Activated CD8-positive, alpha-beta memory T cell treated with anti-CD3 and anti-CD28 coated beads for 1 hour (primary cell): ENCODE data around the gene VAPA.

ENCODE experiments used
- DNase-seq, 2 donors: peaks; one replicate each; pipeline ENCODE4 v3.0.0-alpha.2; 2020; ENCODE audit warnings: low read depth in 1 of 2; ENCODE audit errors: extremely low read depth in 1 of 2

The VAPA gene

GRCh38 chr18:9913526-9914333 is at the start of gene VAPA:
VAPA (plus strand) TSS chr18:9914016; CDS start chr18:9914257, 241 bp downstream.
- DNase-seq, result peak; percentile 75 to 91

- no peak for DNase-seq
Measured at GRCh38 chr18:9865764-9866490, 47.9 kb upstream of the VAPA start.

GRCh38 chr18:9866627-9867026 is 47.2 kb upstream of the VAPA start:
- DNase-seq, result no peak

GRCh38 chr18:9867071-9867594 is 46.7 kb upstream of the VAPA start:
- DNase-seq, result no peak

GRCh38 chr18:9868857-9869714 is 44.7 kb upstream of the VAPA start:
- no peak for DNase-seq

- no peak for DNase-seq
Measured at GRCh38 chr18:9869715-9870430, 43.9 kb upstream of the VAPA start.

GRCh38 chr18:9870431-9871008 is 43.3 kb upstream of the VAPA start:
- DNase-seq, result no peak

GRCh38 chr18:9871244-9871746 is 42.5 kb upstream of the VAPA start:
- no peak for DNase-seq

- DNase-seq, result no peak
Measured at GRCh38 chr18:9872823-9873222, 41.0 kb upstream of the VAPA start.

- no peak for DNase-seq
Measured at GRCh38 chr18:9874728-9875127, 39.1 kb upstream of the VAPA start.

GRCh38 chr18:9876212-9876866 is 37.5 kb upstream of the VAPA start:
- DNase-seq, result no peak

- no peak for DNase-seq
Measured at GRCh38 chr18:9876867-9877654, 36.8 kb upstream of the VAPA start.

GRCh38 chr18:9877655-9878014 is 36.2 kb upstream of the VAPA start:
- no peak for DNase-seq

GRCh38 chr18:9878095-9878494 is 35.7 kb upstream of the VAPA start:
- no peak for DNase-seq

- no peak for DNase-seq
Measured at GRCh38 chr18:9878783-9879242, 35.0 kb upstream of the VAPA start.

GRCh38 chr18:9884090-9884489 is 29.7 kb upstream of the VAPA start:
- DNase-seq, result no peak

- DNase-seq, result no peak
Measured at GRCh38 chr18:9884532-9885140, 29.2 kb upstream of the VAPA start.
